Transverse colon (tissue), 4 donors: ENCODE results near the gene LRP1-AS. TPM values are rescaled to one million over a fixed set of nuclear protein-coding genes. Genes with fewer than 3 reads are reported as not detected.
A peak's percentile ranks its signal among the peaks of the same experiment; 100 is the strongest.

Experiments used
- DNase-seq: peaks from one replicate; pipeline ENCODE4 v3.0.0-alpha.2; 2019
- H3K27ac ChIP-seq, 4 donors: fragments of 200-600 bp; sonication (generic); 2 replicates each; pipeline ENCODE4 v1.5.1; 2016 to 2018; ENCODE audit warnings: inconsistent platforms in 4 of 4
- H3K27me3 ChIP-seq: fragments of 200-600 bp; sonication (generic); 2 replicates; pipeline ENCODE4 v1.5.1; 2017; ENCODE audit warnings: inconsistent platforms
- H3K36me3 ChIP-seq, 4 donors: fragments of 200-600 bp; sonication (generic); 2 replicates each; pipeline ENCODE4 v1.5.1; 2017 to 2019; ENCODE audit warnings: inconsistent platforms in 4 of 4
- H3K4me1 ChIP-seq, 4 donors: fragments of 200-600 bp; sonication (generic); 2 replicates each; pipeline ENCODE4 v1.5.1; 2017 to 2020; ENCODE audit warnings: inconsistent platforms in 4 of 4
- H3K4me3 ChIP-seq, 4 donors: fragments of 200-600 bp; sonication (generic); 1 replicate in 1 of 4; 2 replicates in 3 of 4; pipeline versions ENCODE4 v1.5.1 to v1.6.1; 2017 to 2019; ENCODE audit warnings: inconsistent platforms in 4 of 4
- H3K9me3 ChIP-seq, 2 donors: fragments of 200-600 bp; sonication (generic); 2 replicates each; pipeline ENCODE4 v1.5.1; 2017 to 2019; ENCODE audit warnings: inconsistent platforms in 2 of 2
- CTCF ChIP-seq, 5 experiments: fragments of 200-600 bp in 3 of 5; fragments of 450-650 bp in 2 of 5; sonication (generic) in 3 of 5; IDR thresholded peaks; 1 replicate in 2 of 5; 2 replicates in 3 of 5; pipeline ENCODE4 v1.5.1; 2016 to 2017; ENCODE audit warnings: antibody characterized with exemption in 5 of 5, inconsistent platforms in 3 of 5, mild to moderate bottlenecking in 2 of 5, moderate library complexity in 1 of 5
- EP300 ChIP-seq: sonication (generic); formaldehyde crosslinking; IDR thresholded peaks from one replicate; pipeline ENCODE4 v1.6.1; 2017; ENCODE audit warnings: antibody characterized with exemption, low read depth
- POLR2A ChIP-seq: fragments of 450-650 bp; IDR thresholded peaks from one replicate; pipeline ENCODE4 v1.6.1; 2016; ENCODE audit warnings: antibody characterized with exemption, mild to moderate bottlenecking, moderate library complexity
- POLR2AphosphoS5 ChIP-seq, 3 donors: sonication (generic); formaldehyde crosslinking; IDR thresholded peaks; one replicate each; pipeline ENCODE4 v1.6.1; 2016; ENCODE audit warnings: antibody characterized with exemption in 3 of 3
- WGBS, 2 donors: methylation state at CpG; one replicate each; pipeline ENCODE4 v1.1.5; 2018; ENCODE audit warnings: low coverage in 1 of 2; 5-methylcytosine and 5-hydroxymethylcytosine counted together
- in situ Hi-C, 4 donors: fragments of 200-750 bp; cut with MboI; loops; one replicate each; pipeline versions ENCODE4 v1.15.0 to v1.15.1; 2017; ENCODE audit warnings: low sequenced_read_pairs in 3 of 4, low pct_ligation_motif_present in 1 of 4, low pct_unique_long_range_greater_than_20kb in 1 of 4
- intact Hi-C: fragments of 100-400 bp; cut with DNase I; formaldehyde crosslinking; loops from one replicate; pipeline ENCODE4 v1.15.1; 2023; ENCODE audit warnings: low total_unique reads
- total RNA-seq, 4 donors: library from RNA; depleted of rRNA; stranded (reverse); fragments of >200 nt; gene quantifications; one replicate each; pipeline ENCODE4 v1.1.0, GENCODE V29; 2016

The LRP1-AS gene
- total RNA-seq, 4 donors from 2014 or later: not detected

GRCh38 chr12:57133013-57133569 lies 14.3 kb downstream of the LRP1-AS start:
- in situ Hi-C loops: no loop called here
- Histone ChIP-seq H3K36me3 (no peaks in the 10 kb centered on the region), H3K9me3 (no peaks in the 10 kb centered on the region), H3K4me1 (peaks cover 43 to 89% (median 66%) of the 10 kb centered on the region in 4 donors), H3K27me3 (no peaks in the 10 kb centered on the region), H3K27ac (peak overlapping the region; percentile 94 to 99 (median 96)), H3K4me3 (peak overlapping the region in 1 of 4 donors; percentile 4)
- intact Hi-C loops: no loop called here
- whole genome bisulfite sequencing, 2 donors: 55% methylated on average over 4 of the region's 4 CpGs; no CpG with 5 or more reads in 1 of the 2 donors
- TF ChIP-seq POLR2AphosphoS5 (IDR thresholded peaks at IDR 0.05) (no peak), POLR2A (no peak), EP300 (no peak), CTCF (IDR thresholded peaks at IDR 0.05) (no peak)
- DNase-seq: peak; percentile 7

- H3K27me3 ChIP-seq: no peaks in the 10 kb centered on the region
- intact Hi-C loops (no loop called here), in situ Hi-C loops (no loop called here)
- TF ChIP-seq EP300: no peak
- no peak for TF ChIP-seq POLR2A
- TF ChIP-seq POLR2AphosphoS5 (IDR thresholded peaks at IDR 0.05): no peak
- no peak for TF ChIP-seq CTCF (IDR thresholded peaks at IDR 0.05)
- H3K27ac ChIP-seq: peak overlapping the region; percentile 94 to 99 (median 96)
- 63 to 72% methylated on average over 5 to 9 of the region's 9 CpGs for WGBS, 2 donors
- no peaks in the 10 kb centered on the region for H3K9me3 ChIP-seq
- H3K4me1 ChIP-seq: peaks cover 35 to 81% (median 60%) of the 10 kb centered on the region in 4 donors
- DNase-seq: peak; percentile 7
- H3K4me3 ChIP-seq: peak overlapping the region in 1 of 4 donors; percentile 4
- H3K36me3 ChIP-seq: no peaks in the 10 kb centered on the region
Measured at GRCh38 chr12:57131896-57132744, 15.3 kb downstream of the LRP1-AS start.

- no peak for TF ChIP-seq POLR2AphosphoS5 (IDR thresholded peaks at IDR 0.05)
- TF ChIP-seq CTCF (IDR thresholded peaks at IDR 0.05): no peak
- TF ChIP-seq EP300: no peak
- peak; percentile 5 for DNase-seq
- WGBS, 2 donors: 44 to 60% methylated on average over 2 of the region's 2 CpGs
- intact Hi-C loops (no loop called here), in situ Hi-C loops (no loop called here)
- H3K9me3 ChIP-seq: no peaks in the 10 kb centered on the region
- H3K27me3 ChIP-seq: no peaks in the 10 kb centered on the region
- peak overlapping the region; percentile 94 to 99 (median 96) for H3K27ac ChIP-seq
- H3K4me3 ChIP-seq: no peak overlapping the region
- no peaks in the 10 kb centered on the region for H3K36me3 ChIP-seq
- H3K4me1 ChIP-seq: peaks cover 40 to 78% (median 64%) of the 10 kb centered on the region in 4 donors
Measured at GRCh38 chr12:57130941-57131340, 16.5 kb downstream of the LRP1-AS start.

- DNase-seq: peak; percentile 38
- no peaks in the 10 kb centered on the region for H3K9me3 ChIP-seq
- peaks cover 30 to 67% (median 54%) of the 10 kb centered on the region in 4 donors for H3K4me1 ChIP-seq
- H3K27ac ChIP-seq: peak overlapping the region; percentile 94 to 99 (median 96)
- no peaks in the 10 kb centered on the region for H3K36me3 ChIP-seq
- TF ChIP-seq POLR2AphosphoS5 (IDR thresholded peaks at IDR 0.05): peak in 1 of 3 donors; percentile 49
- no peak for TF ChIP-seq EP300
- no peak for TF ChIP-seq CTCF (IDR thresholded peaks at IDR 0.05)
- in situ Hi-C loops (no loop called here), intact Hi-C loops (no loop called here)
- H3K27me3 ChIP-seq: no peaks in the 10 kb centered on the region
- peak overlapping the region; percentile 55 to 79 (median 64) for H3K4me3 ChIP-seq
Measured at GRCh38 chr12:57129889-57130288, 17.5 kb downstream of the LRP1-AS start.
